Eye (tissue), 1 donor: ENCODE results near the gene MACF1.
"Not testable (repeated sequence)": the region's sequence is repeated elsewhere in the genome, so short reads cannot be mapped to it uniquely, and the experiment has no call there.

Source experiments
- DNase-seq: peaks from one replicate; pipeline ENCODE4 v3.0.0-alpha.2; 2015

Gene MACF1

DNA sequence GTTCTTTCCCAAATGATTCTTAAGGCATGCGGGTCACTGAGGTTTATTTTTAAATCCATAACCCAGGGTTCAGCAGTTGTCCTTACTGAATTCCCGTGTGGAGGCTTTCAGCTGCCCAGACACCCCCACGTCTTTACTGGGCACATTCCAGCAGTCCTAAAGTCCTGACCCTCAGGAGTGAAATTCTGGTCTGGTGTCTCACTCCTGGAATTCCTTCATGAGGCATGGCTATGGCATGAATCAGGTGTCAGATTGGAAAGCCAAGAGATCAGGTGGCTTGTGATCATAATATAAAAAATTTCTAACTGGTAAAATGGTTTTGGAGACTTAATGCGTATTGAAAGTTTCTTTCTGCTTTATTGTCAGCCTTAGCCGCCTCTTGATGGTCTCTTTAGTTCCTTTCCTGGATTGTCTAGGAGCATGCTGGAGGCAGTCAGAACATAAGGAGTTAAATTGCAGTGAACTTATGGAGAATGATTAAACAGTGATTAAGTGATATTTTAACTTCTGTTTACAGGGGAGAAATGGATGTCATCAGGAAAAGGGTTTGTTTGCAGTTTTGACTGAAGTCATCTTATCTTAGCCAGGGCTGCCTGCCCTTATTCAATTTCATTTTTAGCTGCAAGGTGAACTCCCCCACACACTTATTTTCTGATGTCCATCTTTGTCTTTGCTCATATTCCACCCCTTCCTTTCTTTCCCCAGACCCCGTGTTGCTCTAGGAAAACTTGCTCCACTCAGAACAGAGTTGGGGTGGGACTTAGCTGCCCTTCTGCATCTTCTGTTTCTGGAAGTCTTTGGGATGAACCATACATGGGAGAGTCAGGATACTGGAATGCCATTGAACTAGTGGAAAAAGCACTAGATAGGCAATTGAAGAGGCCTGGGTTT is 25.7 kb upstream of the MACF1 start:
- DNase-seq: no peak

DNA sequence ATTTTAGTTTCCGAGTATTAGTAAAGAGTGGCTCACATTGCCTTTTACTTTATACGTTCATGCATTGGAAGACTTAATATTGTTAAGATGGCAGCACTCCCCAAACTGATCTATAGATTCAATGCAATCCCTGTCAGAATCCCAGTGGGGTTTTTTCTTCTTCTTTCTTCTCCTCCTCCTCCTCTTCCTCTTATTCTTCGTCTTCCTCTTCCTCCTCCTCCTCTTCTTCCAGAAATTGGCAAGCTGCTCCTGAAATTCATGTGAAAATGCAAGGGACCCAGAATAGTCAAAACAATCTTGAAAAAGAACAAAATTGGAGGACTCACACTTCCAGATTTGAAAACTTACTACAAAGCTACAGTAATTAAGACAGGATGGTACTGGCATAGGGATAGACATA is 23.2 kb upstream of the MACF1 start:
- no peak for DNase-seq

DNA sequence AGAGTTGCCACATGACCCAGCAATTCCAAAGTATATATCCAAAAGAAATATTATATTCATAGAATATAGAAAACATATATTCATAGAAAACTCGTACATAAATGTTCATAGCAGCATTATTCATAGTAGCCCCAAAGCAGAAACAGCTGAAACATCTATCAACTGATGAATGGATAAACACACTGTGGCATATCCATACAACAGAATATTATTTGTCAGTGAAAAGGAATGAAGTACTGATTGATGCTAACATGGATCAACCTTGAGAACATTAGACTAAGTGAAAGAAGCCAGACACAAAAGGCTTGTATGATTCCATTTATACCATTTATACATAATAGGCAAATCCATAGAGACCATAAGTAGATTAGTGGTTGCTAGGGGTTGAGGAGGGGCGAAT is 21.7 kb upstream of the MACF1 start:
- DNase-seq: no peak

DNA sequence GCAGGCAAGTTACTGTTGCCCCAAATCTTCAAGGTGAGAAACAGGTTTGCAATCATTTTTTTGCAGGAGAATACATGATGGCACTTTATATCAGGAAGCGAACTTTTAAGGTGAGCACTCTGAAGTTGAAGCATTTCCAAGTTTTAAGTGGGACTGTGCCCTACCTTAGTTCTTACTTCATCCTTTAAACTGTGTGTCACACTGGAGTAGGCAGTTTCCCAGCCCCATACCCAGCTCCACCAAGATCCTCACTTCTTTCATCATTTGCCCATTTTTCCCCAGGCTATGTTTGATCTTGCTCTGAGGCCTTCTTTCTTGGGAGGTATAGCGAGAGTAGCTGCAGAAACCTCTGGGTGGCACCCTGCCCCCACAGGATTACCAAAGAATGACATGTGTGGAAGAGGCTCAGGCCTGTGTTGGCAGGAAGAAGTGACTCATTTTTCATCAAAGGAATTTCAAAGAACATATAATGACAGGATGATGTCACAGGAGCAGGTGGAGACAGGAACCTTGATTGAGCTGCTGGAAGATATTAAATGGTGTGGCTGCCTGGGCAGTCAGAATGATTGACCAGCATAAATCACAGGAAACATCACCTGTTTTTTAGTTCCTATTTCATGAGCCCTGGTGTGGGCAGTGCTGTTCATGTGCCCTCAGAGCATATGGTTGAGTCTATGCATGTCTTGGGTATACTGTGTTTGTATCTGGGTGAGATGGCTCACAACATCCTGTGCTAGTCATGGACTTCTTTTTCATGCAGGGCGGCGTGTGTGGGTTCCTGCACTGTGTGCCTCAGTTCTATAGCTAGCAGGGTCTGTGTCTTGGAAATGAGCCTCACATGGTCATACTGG is 20.8 kb upstream of the MACF1 start:
- peak; percentile 62 for DNase-seq

GRCh38 chr1:39184354-39184818 is 20.1 kb upstream of the MACF1 start:
- DNase-seq: no peak

GRCh38 chr1:39187275-39188046 is 17.0 kb upstream of the MACF1 start:
- DNase-seq: no peak

GRCh38 chr1:39189592-39190041 is 14.9 kb upstream of the MACF1 start:
- DNase-seq: no peak

DNA sequence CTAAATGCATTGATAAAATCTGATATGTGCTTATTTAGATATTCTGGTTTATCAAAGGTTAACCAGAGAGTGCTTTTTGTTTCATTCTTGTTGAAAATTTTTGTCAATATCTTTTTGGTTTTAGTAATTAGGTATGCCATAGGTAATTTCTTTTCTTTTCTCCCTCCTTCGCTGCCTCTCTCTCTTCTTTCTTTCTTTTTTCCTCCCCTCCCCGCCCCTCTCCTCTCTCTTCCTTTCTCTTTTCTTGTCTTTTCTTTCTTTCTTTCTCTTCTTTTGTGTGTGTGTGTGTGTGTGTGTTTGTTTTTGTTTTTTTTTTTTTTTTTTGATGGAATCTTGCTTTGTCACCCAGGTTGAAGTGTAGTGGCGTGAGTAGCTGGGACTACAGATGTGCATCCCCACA is 14.4 kb upstream of the MACF1 start:
- no peak for DNase-seq

DNA sequence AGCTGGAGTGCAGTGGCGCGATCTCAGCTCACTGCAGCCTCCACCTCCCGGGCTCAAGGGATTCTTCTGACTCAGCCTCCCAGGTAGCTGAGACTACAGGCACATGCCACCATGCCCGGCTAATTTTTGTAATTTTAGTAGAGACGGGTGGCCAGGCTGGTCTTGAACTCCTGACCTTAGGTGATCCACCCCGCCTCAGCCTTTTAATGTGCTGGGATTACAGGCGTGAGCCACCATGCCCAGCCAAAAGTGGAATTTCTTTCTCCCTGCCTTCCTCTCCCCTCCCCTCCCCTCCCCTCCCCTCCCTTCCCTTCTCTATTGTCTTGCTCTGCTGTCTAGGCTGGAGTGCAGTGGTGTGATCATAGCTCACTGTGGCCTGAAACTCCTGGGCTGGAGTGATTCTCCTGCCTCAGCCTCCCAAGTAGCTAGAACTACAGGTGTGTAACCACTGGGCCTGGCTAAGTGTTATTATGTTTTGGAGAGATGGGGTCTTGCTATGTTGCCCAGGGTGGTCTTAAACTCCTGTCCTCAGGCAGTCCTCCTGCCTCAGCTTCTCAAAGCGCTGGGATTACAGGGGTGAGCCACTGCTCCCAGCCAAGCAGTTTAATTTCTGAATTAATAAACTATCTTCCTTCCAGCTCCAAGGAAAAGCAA is 10.0 kb upstream of the MACF1 start:
- DNase-seq: no peak

- no peak for DNase-seq
Observed at GRCh38 chr1:39195166-39196111, 9.1 kb upstream of the MACF1 start.

DNA sequence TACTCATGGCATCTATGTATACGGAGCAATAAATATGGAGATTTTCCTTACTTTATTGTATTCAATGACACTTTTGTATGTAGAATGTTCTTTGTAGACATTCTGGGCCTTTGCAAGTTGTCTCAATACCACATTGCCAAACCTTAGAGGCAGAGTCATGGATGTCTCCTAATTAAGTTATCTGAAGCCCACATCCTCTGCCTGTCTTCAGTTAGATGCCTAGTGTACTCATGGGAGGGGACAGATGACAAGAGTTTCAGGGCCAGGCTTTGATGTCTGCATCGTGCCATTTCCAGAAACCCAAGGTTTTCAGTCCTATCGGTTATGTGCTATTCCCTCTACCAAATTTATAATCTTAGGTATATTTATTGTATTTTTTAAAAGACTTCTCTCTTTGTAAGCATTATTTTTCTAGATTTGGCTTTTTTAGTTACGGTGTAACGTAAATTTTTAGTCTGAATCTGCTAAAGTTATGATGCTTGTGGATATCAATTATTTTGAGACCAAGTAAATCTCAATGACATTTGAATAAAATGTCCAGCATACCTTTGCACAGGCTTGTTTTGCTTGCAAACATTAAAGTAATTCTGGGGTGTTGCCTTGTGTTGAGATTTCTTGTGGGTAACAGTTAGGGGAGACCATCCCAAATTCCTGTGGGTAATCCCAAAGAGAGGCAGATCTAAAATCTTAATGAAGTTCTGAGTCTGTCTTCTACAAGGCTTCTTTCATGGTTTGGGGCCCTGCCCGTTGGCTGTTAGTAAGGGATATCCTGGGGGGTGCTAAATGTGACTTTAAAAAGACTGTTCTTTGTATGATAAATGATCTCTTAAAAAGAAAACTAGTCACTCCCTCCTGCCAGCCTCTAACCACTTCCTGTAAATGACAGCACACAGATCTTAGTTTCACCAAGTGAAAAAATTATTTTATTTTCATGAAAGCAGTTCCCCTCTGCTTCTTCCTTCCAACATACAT is 8.0 kb upstream of the MACF1 start:
- no peak for DNase-seq

GRCh38 chr1:39199593-39199992 is 4.9 kb upstream of the MACF1 start:
- DNase-seq: no peak

GRCh38 chr1:39205102-39205780 is 746 bp downstream of the MACF1 start:
- DNase-seq: no peak

- DNase-seq: no peak
Observed at GRCh38 chr1:39205781-39206464, 1.4 kb downstream of the MACF1 start.

GRCh38 chr1:39208360-39208759 is 3.9 kb downstream of the MACF1 start:
- DNase-seq: not testable (repeated sequence)

DNA sequence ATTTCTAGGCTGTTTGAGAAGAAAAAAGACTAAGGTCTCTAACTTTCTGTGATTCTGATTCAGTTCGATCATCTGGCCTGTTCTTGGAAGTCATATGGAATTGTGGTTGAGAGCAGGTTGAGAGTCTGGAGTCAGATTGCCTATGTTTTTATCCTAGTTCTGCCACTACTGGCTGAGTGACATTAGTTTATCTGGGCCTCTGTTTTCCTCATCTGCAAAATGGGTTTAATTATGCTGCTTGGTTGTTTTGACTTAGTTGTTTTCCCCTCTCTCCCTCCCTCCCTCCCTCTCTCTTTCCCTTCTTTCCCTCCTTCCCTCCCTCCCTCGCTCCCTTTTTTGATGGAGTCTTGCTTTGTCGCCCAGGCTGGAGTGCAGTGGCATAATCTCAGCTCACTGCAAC is 6.2 kb downstream of the MACF1 start:
- no peak for DNase-seq

GRCh38 chr1:39212499-39212898 is 8.0 kb downstream of the MACF1 start:
- DNase-seq: no peak

DNA sequence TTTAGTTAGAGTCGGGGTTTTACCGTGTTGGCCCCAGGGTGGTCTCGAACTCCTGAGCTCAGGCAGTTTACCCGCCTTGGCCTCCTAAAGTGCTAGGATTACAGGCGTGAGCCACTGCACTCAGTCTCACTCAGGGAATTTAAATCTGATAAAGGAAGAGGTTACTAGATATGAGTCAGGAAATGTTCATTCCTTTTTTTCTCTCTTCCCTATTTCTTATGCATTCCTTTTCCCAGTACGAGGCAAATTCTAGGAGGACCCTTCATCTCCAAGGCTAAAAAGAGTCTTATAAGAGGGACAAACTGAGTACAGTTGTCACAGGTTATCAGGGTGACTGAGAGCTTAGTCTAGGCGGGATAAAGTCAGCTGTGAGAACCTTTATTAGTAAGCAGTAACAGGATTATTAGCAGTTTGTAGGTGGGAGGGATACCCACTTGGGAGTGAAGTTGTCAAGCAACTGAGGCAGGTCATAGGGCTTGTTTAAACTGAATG is 9.1 kb downstream of the MACF1 start:
- peak; percentile 45 for DNase-seq
